GM21526 (cell line): ENCODE measurements around the gene HLA-DQA1.

ENCODE experiments used
- ATAC-seq: cut with Tn5 transposase; IDR thresholded peaks from one replicate; pipeline ENCODE4 v1.9.1; 2021; ENCODE audit warnings: moderate library complexity; ENCODE audit not compliant: unreplicated experiment, low FRiP score

HLA-DQA1 gene

DNA sequence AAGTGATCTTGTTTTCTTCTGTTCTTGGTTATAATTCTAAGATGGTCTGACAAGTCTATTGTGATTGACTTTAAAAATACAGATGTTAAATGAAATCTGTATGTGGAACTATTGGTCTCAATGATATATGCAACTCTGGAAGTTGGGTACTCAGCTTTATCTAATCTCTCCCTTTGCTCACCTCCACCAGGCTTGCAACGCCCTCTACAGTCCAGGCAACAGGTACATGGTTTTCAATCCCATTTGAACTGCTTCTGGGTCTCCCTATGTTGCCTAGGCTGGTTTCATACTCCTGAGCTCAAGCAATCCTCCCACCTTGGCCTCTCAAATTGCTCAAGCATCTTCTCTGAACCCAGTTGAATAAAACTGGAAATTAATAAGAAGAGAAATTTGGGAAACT lies 54.8 kb downstream of the HLA-DQA1 start:
- no peak for ATAC-seq
